Endothelial cell of umbilical vein (primary cell): ENCODE results near the gene CLDND1. TPM values are rescaled to one million over a fixed set of nuclear protein-coding genes. Genes with fewer than 3 reads are reported as not detected.

ENCODE experiments used
- BruUV-seq: library from RNA; stranded (reverse); fragments of 400-500 nt; replicated peaks from 2 replicates; lab custom pipeline; 2021; lab: Mats Ljungman, UMichigan
- CTCF ChIA-PET: fragments of 300-600, 350-600 bp; sonication (Branson Sonifier 250); formaldehyde crosslinking; loops from one replicate; lab custom pipeline; 2021; ENCODE audit warnings: antibody characterized with exemption, inconsistent platforms; lab: Charles Lee
- POLR2A ChIA-PET: fragments of 300-600, 350-600 bp; sonication (Branson Sonifier 250); formaldehyde crosslinking; loops from one replicate; lab custom pipeline; 2021; ENCODE audit warnings: antibody characterized with exemption, inconsistent platforms; lab: Charles Lee
- DNase-seq: peaks from one replicate; pipeline ENCODE4 v3.0.0-alpha.2; 2011; ENCODE audit warnings: low read depth, low spot score
- FAIRE-seq: peaks from 2 replicates; lab custom pipeline; 2011; peaks lifted over from hg19 to GRCh38; lab: Jason Lieb, UNC
- H2AFZ ChIP-seq: 2 replicates; pipeline ENCODE4 v1.6.0; 2012; ENCODE audit warnings: low read depth, low read length, control low read depth, inconsistent platforms
- H3K27ac ChIP-seq: 2 replicates; pipeline ENCODE4 v1.5.1; 2011; ENCODE audit warnings: low read depth, mild to moderate bottlenecking, control low read depth, low read length, moderate library complexity; ENCODE audit not compliant: insufficient read depth
- H3K27me3 ChIP-seq, 2 experiments: 2 replicates each; pipeline versions ENCODE4 v1.6.0 to v1.6.1; 2011; ENCODE audit warnings: low read length in 2 of 2, mixed read lengths in 1 of 2; ENCODE audit not compliant: control insufficient read depth in 2 of 2, insufficient read depth in 2 of 2
- H3K36me3 ChIP-seq, 2 experiments: 2 replicates in 1 of 2; 3 replicates in 1 of 2; pipeline ENCODE4 v1.5.1; 2011; ENCODE audit warnings: low read length in 2 of 2, mild to moderate bottlenecking in 1 of 2, moderate library complexity in 1 of 2; ENCODE audit not compliant: control insufficient read depth in 2 of 2, insufficient read depth in 2 of 2; ENCODE audit errors: extremely low read depth in 1 of 2
- H3K4me1 ChIP-seq: 3 replicates; pipeline ENCODE4 v1.5.1; 2011; ENCODE audit warnings: mild to moderate bottlenecking, low read length; ENCODE audit not compliant: control insufficient read depth, insufficient read depth; ENCODE audit errors: extremely low read depth
- H3K4me2 ChIP-seq: 2 replicates; pipeline ENCODE4 v1.6.1; 2011; ENCODE audit warnings: low read length, control low read depth, mixed read lengths; ENCODE audit not compliant: insufficient read depth
- H3K4me3 ChIP-seq, 3 experiments: fragments of 200-600 bp in 1 of 3; sonication (generic), shearing (Covaris generic) in 1 of 3; replicated peaks in 1 of 3; 2 replicates each; pipeline ENCODE4 v1.5.1; 2011 to 2016; ENCODE audit warnings: control low read depth in 3 of 3, low read length in 3 of 3, mild to moderate bottlenecking in 2 of 3, inconsistent platforms in 1 of 3, low read depth in 1 of 3, moderate library complexity in 1 of 3; ENCODE audit not compliant: insufficient read depth in 1 of 3
- H3K79me2 ChIP-seq: 2 replicates; pipeline ENCODE4 v1.6.0; 2012; ENCODE audit warnings: low read length, inconsistent platforms; ENCODE audit not compliant: control insufficient read depth, insufficient read depth
- H3K9ac ChIP-seq: replicated peaks from 2 replicates; pipeline ENCODE3; 2011; ENCODE audit warnings: low read length, control low read depth; ENCODE audit not compliant: insufficient read depth; ENCODE audit errors: extremely low read depth
- H3K9me1 ChIP-seq: replicated peaks from 3 replicates; pipeline ENCODE4 v1.6.0; 2011; ENCODE audit warnings: mild to moderate bottlenecking, low read length; ENCODE audit not compliant: control insufficient read depth, insufficient read depth; ENCODE audit errors: extremely low read depth
- H3K9me3 ChIP-seq: replicated peaks from 2 replicates; pipeline ENCODE4 v1.5.1; 2012; ENCODE audit warnings: low read length, inconsistent platforms; ENCODE audit not compliant: control insufficient read depth, insufficient read depth
- H4K20me1 ChIP-seq: replicated peaks from 2 replicates; pipeline ENCODE3; 2011; ENCODE audit warnings: mild to moderate bottlenecking, low read length; ENCODE audit not compliant: control insufficient read depth, insufficient read depth; ENCODE audit errors: extremely low read depth
- CTCF ChIP-seq, 2 donors: IDR thresholded peaks; 1 replicate in 1 of 2; 2 replicates in 1 of 2; pipeline ENCODE4 v1.5.1; 2011; ENCODE audit warnings: low read length in 2 of 2, mild to moderate bottlenecking in 2 of 2, moderate library complexity in 2 of 2, control low read depth in 1 of 2, inconsistent platforms in 1 of 2, low read depth in 1 of 2; ENCODE audit not compliant: insufficient read depth in 1 of 2; ENCODE audit errors: extremely low read depth in 1 of 2
- EZH2 ChIP-seq: IDR thresholded peaks from 2 replicates; pipeline ENCODE4 v1.6.1; 2012; ENCODE audit warnings: borderline replicate concordance, low read depth, mild to moderate bottlenecking, moderate library complexity, low read length, inconsistent platforms; ENCODE audit not compliant: severe bottlenecking
- FOS ChIP-seq: IDR thresholded peaks from 2 replicates; pipeline ENCODE4 v1.6.1; 2011; ENCODE audit warnings: mild to moderate bottlenecking, low read length, moderate library complexity, borderline replicate concordance; ENCODE audit not compliant: insufficient read depth
- GATA2 ChIP-seq: IDR thresholded peaks from 2 replicates; pipeline ENCODE4 v1.7.0; 2011; ENCODE audit warnings: low read depth, mild to moderate bottlenecking, moderate library complexity, mixed read lengths, low read length; ENCODE audit not compliant: insufficient read length, insufficient read depth
- JUN ChIP-seq: IDR thresholded peaks from 2 replicates; pipeline ENCODE4 v1.6.1; 2011; ENCODE audit warnings: borderline replicate concordance, low read depth; ENCODE audit not compliant: insufficient read length, insufficient read depth
- MYC ChIP-seq: IDR thresholded peaks from one replicate; pipeline ENCODE4 v1.6.1; 2011; ENCODE audit warnings: mild to moderate bottlenecking, low read depth, low read length
- POLR2A ChIP-seq: IDR thresholded peaks from 2 replicates; pipeline ENCODE4 v1.6.1; 2012; ENCODE audit warnings: low read depth, mild to moderate bottlenecking, control low read depth, low read length
- POLR2AphosphoS5 ChIP-seq: IDR thresholded peaks from 2 replicates; pipeline ENCODE4 v1.6.1; 2012; ENCODE audit warnings: low read depth, mild to moderate bottlenecking, control low read depth, low read length, moderate library complexity; ENCODE audit not compliant: insufficient read depth
- dilution Hi-C: fragments of 300-500 bp; cut with MboI; formaldehyde crosslinking; loops from one replicate; pipeline ENCODE4 v1.15.0; 2019; ENCODE audit warnings: low sequenced_read_pairs; ENCODE audit not compliant: extremely low pct_ligation_motif_present
- intact Hi-C: fragments of 100-400 bp; cut with micrococcal nuclease; formaldehyde crosslinking; loops from one replicate; pipeline ENCODE4 v1.10.0; 2022
- polyA plus RNA-seq, 4 experiments: library from polyadenylated mRNA; depleted of rRNA in 3 of 4; stranded (reverse) in 3 of 4; unstranded in 1 of 4; fragments of >200 nt; gene quantifications; 2 replicates each; pipeline versions ENCODE4 v1.2.1 to v1.2.3, GENCODE V29; 2011 to 2012; ENCODE audit warnings: missing spikeins in 1 of 4
- total RNA-seq: library from RNA; stranded (reverse); gene quantifications from 2 replicates; pipeline ENCODE4 v1.2.3, GENCODE V29; 2021
- TF ChIP-seq, protein P1 (sequence below): IDR thresholded peaks from 2 replicates; pipeline ENCODE4 v1.6.1; 2011; ENCODE audit not compliant: insufficient read depth, insufficient read length

Gene CLDND1
- total and polyA plus RNA-seq, 2 donors (not counting 3 experiments of a cell fraction or from before 2014, with no cell fraction given), result 101 to 214 TPM

DNA sequence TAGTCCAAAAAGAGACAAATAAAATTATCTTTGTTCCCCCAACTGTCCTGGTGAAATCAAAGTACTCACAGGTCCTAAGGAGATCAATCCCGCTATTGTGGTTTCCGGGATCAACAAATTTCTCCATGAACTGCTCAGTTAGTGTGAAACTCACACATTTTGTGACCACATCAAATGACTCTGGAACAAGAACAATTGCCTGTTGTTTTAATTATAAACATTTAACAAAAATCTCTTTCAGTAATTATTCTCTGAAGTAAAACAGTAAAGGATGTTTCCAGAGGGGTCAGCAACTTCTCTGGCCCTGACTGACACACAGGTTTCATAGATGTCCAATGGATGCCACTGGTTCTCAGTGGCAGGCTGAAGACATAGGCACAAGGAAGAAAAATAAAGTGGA lies 3.9 kb downstream of the CLDND1 start:
- TF ChIP-seq JUN (no peak), POLR2AphosphoS5 (no peak), EZH2 (no peak), FOS (no peak), GATA2 (no peak), MYC (no peak), CTCF (IDR thresholded peaks at IDR 0.05; ENCODE audit: extremely low read depth in 1 of 2, insufficient read depth in 1 of 2, low read depth in 1 of 2, low read length in 2 of 2) (no peak), POLR2A (no peak)
- TF ChIP-seq, protein P1, sequence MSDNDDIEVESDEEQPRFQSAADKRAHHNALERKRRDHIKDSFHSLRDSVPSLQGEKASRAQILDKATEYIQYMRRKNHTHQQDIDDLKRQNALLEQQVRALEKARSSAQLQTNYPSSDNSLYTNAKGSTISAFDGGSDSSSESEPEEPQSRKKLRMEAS, result no peak
- CTCF ChIA-PET, result no interaction called here
- peaks cover 4 to 18% of the 10 kb centered on the region in 2 experiments for H3K36me3 ChIP-seq

More for the DNA sequence above, 3.9 kb downstream of the CLDND1 start:
- Histone ChIP-seq H3K4me2 (no peak overlapping the region), H3K4me1 (peaks cover 13% of the 10 kb centered on the region), H3K27ac (no peak overlapping the region), H3K4me3 (no peak overlapping the region), H2AFZ (no peak overlapping the region), H3K9me1 (no peaks in the 10 kb centered on the region), H3K27me3 (no peaks in the 10 kb centered on the region), H3K9ac (no peak overlapping the region), H3K9me3 (no peaks in the 10 kb centered on the region), H3K79me2 (peaks cover 27% of the 10 kb centered on the region), H4K20me1 (peaks cover 5% of the 10 kb centered on the region)
- FAIRE-seq (no peak), DNase-seq (no peak)
- dilution Hi-C loops, result no loop called here
- intact Hi-C loops, result no loop called here
- POLR2A ChIA-PET, result no interaction called here
- no TSS peak for BruUV-seq
